Tongue (tissue), 2 donors: ENCODE measurements around the gene WDR93. TPM values are rescaled to one million over a fixed set of nuclear protein-coding genes. Genes with fewer than 3 reads are reported as not detected.
"Not testable (repeated sequence)": the region's sequence is repeated elsewhere in the genome, so short reads cannot be mapped to it uniquely, and the experiment has no call there.

Experiments used
- DNase-seq: peaks from one replicate; pipeline ENCODE4 v3.0.0-alpha.2; 2015
- total RNA-seq: library from RNA; depleted of rRNA; stranded (reverse); fragments of >200 nt; gene quantifications from one replicate; pipeline ENCODE4 v1.2.3, GENCODE V29; 2014

Gene WDR93
- total RNA-seq, 1 donor from 2014 or later: not detected

DNA sequence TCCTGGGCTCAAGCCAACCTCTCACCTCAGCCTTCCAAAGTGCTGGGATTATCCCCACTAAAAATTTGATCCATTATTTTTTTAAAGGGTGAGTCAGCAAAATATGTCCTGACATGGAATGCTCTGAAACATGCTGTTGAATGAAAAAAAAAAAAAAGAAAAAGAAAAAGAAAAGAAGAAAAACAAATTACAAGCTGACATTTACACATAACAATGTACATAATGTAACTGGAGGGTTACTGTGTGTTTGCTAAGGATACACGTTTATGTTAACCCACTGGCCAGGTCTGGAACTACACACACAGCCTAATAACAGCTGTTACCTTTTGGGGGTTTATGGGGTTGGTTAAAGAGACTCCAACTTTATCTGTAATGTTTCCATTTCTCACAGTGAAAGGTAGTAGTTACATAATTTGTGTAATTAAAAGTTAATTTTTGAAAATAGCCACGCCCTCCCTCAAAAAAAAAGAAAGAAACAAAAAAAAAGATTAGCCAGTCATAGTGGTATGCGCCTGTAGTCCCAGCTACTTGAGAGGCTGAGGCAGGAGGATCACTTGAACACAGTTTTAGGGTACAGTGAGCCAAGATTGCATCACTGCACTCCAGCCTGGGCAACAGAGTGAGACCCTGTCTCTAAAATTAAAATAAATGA is 82.4 kb downstream of the WDR93 start:
- DNase-seq: no peak

- no peak for DNase-seq
These were observed 83.9 kb downstream of the WDR93 start for GRCh38 chr15:89774492-89774891.

- no peak for DNase-seq
These were observed 85.2 kb downstream of the WDR93 start for GRCh38 chr15:89775815-89776214.

DNA sequence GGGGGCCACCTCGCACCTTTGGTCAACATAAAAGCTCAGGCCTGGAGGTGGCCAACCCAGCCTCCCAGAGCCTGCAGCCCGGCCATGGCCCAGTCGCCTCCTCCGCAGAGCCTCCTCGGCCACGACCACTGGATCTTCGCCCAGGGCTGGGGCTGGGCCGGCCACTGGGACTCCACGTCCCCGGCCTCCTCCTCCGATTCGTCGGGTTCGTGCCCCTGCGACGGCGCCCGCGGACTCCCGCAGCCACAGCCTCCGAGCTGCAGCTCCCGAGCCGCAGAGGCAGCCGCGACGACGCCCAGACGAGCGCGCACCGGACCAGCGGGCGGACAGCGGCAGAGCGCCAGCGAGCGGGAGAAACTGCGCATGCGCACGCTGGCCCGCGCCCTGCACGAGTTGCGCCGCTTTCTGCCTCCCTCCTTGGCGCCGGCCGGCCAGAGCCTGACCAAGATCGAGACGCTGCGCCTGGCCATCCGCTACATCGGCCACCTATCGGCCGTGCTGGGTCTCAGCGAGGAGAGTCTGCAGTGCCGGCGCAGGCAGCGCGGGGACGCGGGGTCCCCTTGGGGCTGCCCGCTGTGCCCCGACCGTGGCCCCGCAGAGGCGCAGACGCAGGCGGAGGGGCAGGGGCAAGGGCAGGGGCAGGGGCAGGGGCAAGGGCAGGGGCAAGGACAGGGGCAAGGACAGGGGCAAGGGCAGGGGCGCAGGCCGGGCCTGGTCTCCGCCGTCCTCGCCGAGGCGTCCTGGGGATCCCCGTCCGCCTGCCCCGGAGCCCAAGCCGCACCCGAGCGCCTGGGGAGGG is 85.9 kb downstream of the WDR93 start, which contains the start of gene MESP2:
MESP2 (plus strand) TSS at position 59 of the 799 bp plus-strand sequence; CDS start at position 85, 26 bp downstream.
- peak; percentile 88 for DNase-seq

DNA sequence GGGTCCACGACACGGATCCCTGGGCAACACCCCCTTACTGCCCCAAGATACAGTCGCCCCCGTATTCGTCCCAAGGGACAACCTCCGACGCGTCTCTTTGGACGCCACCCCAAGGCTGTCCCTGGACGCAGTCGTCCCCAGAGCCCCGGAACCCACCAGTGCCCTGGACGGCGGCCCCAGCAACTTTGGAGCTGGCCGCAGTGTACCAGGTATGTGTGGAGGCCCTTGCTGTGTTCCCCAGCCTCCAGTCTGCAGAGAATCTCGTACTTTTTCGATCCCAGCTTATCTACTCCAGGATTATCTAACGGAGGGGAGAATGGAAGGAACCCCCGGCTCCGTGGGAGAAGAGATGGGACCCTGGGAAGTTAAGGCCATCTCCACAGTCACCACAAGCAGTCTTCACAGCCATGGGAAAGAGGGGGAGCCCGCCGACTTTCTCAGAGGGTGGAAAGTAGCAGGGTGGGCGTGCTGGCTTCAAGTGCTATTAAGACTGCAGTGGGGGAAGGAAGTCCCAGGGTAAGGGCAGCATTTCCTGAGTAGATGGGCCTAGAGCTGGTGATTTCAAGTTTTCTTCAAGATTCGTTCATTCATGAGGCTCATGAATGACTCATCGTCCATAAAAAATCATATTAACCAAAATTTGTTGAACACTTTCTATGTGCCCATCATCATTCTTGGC is 86.6 kb downstream of the WDR93 start:
- DNase-seq: no peak

DNA sequence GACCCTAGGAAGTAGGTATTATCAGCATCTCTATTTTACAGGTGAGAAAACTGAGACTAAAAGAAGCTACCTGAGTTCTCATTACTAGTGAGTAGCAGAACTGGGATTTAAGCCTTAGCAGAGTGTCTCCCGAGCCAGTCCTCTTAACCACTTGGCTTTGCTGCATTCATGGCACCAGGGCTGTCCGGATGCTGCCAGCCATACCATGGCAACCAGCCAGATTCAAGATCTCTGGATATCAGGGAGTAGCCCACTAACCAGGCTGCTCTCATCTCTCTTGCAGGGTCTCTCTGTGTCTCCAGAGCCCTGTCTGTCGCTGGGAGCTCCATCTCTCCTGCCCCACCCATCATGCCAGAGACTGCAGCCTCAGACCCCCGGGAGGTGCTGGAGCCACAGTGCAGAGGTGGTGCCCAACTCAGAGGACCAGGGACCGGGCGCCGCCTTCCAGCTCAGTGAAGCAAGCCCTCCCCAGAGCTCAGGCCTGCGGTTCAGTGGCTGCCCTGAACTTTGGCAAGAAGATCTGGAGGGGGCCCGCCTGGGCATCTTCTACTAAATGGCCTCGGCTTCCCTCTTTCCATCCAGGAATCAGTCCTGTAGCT is 87.3 kb downstream of the WDR93 start:
- DNase-seq: peak; percentile 24

GRCh38 chr15:89778861-89779260 is 88.2 kb downstream of the WDR93 start:
- no peak for DNase-seq

- no peak for DNase-seq
These were observed 90.0 kb downstream of the WDR93 start for GRCh38 chr15:89780601-89781000.

DNA sequence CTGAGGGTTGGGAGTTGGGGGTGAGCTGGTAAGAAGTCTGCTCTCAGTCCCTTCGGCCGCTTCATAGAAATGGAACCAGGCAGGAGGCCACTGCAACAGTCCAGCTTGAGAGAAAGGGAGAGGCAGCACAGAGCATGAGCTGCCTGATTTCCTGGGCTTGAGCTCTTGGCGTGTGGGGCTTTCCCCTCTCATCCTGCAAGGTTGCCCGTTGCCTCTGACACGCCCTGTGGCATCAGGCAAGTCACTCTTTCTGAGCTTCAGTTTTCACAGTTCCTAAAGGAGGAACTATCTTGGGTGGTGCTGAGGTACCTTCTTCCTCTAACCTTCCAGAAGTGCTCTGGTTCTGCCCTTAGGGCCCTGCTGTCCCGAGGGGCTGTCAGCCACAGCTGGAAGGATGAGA is 90.4 kb downstream of the WDR93 start:
- no peak for DNase-seq

GRCh38 chr15:89781891-89782618 is 91.4 kb downstream of the WDR93 start:
- DNase-seq: no peak

DNA sequence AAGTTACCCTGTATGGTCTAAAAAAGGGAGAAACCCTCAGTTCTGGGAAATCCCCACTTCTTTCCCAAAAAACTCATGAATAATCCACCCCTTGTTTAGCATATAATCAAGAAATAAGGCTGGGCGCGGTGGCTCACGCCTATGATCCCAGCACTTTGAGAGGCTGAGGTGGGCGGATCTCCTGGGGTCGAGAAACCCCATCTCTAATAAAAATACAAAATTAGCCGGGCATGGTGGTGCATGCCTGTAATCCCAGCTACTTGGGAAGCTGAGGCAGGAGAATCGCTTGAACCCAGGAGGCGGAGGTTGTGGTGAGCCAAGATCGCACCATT is 92.0 kb downstream of the WDR93 start:
- DNase-seq: not testable (repeated sequence)

DNA sequence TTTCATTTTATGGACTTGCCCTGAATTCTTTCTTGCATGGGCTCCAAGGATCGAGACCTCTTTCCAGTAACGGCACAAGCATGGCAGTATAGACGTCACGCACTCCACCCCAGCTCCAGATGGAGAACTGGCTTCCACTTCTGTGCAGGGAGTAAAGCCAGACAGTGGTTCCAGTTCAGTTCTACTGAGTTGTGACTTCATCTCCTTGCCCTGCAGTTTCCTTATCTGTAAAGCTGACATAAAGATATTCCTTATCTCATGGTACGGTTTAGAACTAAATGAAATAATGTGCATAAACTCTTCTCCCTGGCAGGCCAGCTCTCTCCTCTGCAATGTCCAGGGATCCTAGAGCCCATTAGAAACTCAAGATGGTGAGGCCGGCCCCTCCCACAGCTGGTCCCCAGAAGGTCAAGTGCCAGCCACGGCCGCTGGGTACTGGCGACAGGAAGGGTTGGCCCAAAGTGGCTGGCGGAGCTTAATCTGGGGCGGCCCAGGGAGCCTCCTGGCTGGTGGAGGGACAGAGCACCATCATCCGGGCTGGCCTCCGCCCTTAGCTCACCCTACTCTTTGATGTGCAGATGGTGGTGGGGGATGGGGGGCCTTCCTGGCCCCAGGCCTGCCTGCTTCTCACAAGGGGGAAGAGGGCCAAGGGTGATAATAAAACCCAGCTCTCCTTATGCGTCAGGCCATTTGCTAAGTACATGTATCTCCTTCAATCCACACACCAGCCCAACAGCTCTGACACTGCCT is 92.7 kb downstream of the WDR93 start:
- DNase-seq: no peak

- DNase-seq: no peak
These were observed 93.5 kb downstream of the WDR93 start for GRCh38 chr15:89783861-89784685.

GRCh38 chr15:89784686-89784960 is 94.0 kb downstream of the WDR93 start:
- no peak for DNase-seq

DNA sequence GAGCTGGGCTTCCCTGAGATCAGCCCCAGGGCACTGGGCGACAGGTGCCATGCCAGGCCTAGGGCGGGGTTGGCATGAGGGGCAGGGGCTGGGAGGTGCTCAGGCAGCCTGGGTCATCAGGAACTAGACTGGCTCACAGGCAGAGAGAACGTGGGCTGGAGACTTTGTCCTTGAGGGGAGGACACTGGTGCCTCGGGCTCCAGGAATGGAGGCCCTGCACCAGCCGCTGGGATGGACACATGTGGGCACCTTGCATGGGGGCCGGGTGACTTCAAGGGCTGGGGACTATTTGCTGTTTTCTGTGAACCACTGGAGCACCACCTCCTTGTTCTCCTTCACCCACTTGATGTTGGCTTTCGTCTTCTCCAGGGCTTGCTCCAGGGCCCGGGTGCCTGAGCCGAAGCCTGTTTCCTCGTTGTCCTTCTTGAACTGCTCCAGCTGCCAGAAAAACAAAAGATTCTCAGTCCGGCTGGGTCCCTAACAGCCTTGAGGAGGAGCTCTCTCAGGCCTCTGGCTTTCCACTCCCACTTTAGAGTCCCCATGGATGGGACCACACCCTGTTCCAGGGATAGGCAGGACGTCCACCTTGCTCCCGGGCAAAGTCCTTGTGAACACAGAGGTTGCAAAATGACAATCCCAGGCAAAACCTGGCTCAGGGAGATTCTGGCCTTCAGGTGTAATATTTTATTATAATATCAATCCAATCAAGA is 94.6 kb downstream of the WDR93 start:
- DNase-seq: no peak

DNA sequence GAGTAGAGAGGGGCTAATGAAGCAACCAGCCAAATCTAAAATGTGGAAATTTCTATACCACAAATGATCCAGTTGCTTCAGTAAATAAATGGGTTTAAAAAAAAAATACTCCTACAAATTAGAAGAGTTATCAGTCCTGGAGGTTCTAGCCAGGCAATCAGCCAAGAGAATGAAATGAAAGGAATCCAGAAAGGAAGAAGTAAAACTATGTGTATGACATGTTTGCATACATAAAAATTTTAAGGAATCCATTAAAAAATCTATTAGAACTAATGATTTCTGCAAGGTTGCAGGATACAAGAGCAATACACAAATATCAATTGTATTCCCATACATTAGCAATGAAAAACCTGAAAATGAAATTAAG is 95.1 kb downstream of the WDR93 start:
- no peak for DNase-seq

DNA sequence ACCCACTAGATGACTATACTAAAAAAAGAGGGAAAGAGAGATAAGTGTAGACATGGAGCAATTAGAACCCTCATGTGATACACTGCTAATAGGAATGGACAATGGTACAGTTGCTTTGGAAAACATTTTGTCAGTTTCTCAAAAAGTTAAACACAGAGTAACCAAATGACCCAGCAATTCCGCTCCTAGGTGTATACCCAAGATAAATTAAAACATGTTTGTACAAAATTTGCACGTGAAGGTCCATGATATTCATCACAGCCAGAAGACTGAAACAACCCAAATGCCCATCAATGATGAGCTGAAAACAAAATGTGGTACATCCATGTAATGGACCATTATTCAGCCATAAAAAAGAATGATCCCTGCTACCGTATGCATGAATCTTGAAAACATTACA is 97.3 kb downstream of the WDR93 start:
- no peak for DNase-seq

GRCh38 chr15:89788585-89788984 is 98.0 kb downstream of the WDR93 start:
- DNase-seq: not testable (repeated sequence)

DNA sequence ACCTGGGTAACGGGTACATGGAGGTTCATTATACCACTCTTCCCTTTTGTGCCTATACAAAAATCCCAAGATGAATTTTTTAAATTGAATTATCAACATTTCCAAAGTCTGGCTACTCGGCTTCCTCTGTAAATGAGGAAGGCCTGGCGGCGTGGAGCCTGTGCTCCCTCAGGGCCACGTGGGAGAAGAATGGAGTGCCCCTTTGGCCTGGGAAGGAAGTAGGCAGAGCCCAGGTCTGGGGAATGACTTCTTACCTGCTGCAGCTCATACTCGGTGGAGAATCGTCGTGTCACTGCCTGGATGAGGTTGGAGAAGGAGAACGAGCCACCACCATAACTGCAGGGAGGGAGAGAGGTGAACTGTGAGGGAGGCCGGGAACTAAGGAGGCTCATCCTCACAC is 99.6 kb downstream of the WDR93 start:
- no peak for DNase-seq

GRCh38 chr15:89790661-89791060 is 100.0 kb downstream of the WDR93 start:
- DNase-seq: no peak
